Measurements from ENCODE around the gene SLC27A3. TPM values are rescaled to one million over a fixed set of nuclear protein-coding genes. Genes with fewer than 3 reads are reported as not detected.

Gene SLC27A3
- total RNA-seq, 1 donor from 2014 or later, result 5.1 TPM

DNA sequence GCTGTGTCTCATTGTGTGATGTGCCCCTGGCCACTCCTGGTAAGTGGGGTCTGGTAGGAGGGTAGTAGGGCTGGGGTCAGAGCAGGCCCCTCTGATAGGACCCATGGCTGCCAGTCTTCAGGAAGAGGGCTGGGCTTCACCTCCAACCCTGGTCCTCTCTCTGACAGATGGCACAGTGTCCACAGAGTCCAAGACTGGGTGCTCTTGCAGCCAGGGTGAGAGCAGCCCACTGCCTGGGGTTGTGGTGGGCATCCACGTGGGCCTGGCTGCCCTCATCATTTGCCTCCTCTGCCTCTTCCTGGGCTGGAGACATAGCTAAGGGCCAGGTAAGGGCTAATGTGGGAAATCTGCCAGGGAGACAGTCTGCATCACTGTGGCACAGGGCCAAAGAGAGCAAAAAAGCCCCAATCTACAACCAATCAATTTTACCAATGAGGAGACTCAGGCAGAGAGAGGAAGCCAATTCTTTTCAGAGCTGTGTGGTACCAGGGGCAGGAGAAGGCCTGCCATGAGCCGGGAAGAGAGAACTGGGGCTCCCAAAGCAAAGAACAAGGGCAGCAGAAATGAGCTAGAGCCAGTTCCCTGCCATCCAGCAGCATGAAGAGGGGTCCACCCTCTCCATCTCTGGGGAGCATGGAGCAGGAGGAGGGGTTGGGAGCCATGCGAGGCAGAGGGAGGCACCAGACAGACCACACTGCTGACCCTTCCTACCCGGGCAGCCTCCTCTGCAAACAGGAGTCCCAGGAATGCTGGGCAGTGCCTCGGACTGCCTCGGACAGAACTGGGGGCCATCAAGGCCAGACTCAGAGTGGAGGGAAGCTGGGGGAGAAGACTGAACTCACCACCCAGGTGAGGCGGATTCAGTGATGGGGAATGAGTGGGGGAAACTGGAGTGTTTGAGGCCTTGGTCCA lies 26.8 kb downstream of the SLC27A3 start:
- H3K4me3 ChIP-seq (ENCODE audit: low read depth, low read length), result no peak overlapping the region
- DNase-seq (ENCODE audit: low read depth), result no peak
- TF ChIP-seq, protein P1, sequence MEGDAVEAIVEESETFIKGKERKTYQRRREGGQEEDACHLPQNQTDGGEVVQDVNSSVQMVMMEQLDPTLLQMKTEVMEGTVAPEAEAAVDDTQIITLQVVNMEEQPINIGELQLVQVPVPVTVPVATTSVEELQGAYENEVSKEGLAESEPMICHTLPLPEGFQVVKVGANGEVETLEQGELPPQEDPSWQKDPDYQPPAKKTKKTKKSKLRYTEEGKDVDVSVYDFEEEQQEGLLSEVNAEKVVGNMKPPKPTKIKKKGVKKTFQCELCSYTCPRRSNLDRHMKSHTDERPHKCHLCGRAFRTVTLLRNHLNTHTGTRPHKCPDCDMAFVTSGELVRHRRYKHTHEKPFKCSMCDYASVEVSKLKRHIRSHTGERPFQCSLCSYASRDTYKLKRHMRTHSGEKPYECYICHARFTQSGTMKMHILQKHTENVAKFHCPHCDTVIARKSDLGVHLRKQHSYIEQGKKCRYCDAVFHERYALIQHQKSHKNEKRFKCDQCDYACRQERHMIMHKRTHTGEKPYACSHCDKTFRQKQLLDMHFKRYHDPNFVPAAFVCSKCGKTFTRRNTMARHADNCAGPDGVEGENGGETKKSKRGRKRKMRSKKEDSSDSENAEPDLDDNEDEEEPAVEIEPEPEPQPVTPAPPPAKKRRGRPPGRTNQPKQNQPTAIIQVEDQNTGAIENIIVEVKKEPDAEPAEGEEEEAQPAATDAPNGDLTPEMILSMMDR (conservative IDR thresholded peaks at IDR 0.05; ENCODE audit: low read depth, low read length), result no peak

DNA sequence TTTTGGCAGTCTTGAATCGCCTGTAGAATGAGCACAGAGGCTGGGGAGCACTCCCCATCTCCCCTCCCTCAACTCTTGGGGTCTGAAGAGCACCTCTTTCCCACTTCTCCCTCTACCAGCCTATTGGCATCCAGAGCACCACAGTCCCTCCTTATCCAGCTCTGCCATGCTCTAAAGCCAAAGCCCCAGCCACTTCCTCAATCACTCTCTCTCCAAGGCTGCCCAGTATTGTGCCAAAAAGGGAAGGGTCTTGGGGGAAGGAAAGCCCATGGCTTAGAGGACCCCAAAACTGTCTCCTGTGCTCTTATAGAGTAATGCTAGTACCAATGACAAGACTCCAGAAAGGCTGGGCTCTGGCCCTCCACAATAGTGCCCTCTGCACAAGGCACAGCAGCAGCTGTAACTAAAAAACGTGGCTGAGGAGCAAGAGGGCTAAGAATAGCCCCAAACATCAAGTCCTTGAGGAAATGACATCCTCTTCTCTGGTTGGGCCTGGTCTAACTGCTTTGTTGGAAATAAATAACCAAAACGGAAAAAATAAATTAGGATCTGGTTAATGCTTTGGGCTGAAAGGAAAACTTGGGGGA lies 28.4 kb downstream of the SLC27A3 start:
- TF ChIP-seq, protein P1 (conservative IDR thresholded peaks at IDR 0.05; ENCODE audit: low read depth, low read length), result no peak
- no peak overlapping the region for H3K4me3 ChIP-seq (ENCODE audit: low read depth, low read length)
- no peak for DNase-seq (ENCODE audit: low read depth)

DNA sequence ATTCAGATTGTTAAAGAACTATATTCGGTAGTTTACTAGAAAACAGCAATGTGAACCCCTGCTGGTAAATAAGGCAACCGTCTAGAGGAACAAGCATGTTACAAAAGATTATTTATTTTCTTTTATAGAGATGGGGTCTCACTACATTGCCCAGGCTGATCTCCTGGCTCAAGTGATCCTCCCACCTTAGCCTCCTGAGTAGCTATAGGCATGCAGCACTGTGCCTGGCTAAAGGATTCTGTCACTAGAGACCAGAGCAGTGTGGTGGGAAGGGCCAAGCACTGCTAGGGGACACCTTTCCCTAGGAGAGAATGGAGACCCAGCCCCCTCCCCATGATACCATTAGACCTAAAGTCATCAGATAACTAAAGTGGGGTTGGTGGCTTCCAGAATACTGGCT lies 28.9 kb downstream of the SLC27A3 start:
- no peak overlapping the region for H3K4me3 ChIP-seq (ENCODE audit: low read depth, low read length)
- DNase-seq (ENCODE audit: low read depth), result no peak
- TF ChIP-seq, protein P1 (conservative IDR thresholded peaks at IDR 0.05; ENCODE audit: low read depth, low read length), result no peak

DNA sequence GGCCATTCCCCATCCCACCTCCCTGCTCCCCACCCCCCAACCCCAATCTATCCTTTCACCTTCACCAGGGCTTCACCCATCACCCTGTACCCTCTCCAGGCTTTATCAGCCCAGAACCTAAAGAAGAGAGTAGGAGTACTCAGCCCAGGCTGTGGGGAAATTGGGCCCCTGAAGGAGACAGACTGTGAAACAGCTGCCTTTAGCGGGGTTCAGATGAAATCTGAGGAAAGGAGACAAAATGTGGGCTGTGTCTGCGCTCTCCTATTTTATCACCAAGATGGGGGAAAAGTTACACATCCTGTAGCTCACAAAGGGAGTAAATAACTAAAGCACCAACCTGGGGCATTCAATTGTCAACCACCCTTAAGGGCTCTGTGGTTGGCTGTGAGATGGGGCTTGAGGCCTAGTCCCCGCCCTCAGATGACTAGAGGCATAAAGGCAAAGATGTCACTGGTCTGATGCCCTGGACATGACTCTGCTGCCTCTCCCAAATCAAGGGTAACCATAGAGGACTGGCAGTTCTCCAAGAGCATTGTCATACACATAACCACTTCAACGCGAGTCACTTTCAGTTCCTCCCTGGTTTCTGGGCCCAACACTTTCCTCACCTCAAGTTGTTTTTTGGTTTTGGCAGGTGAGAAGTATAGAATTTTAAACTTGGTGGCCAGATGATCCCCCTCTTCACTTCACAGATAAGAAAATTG lies 30.0 kb downstream of the SLC27A3 start:
- TF ChIP-seq, protein P1 (conservative IDR thresholded peaks at IDR 0.05; ENCODE audit: low read depth, low read length), result no peak
- no peak overlapping the region for H3K4me3 ChIP-seq (ENCODE audit: low read depth, low read length)
- DNase-seq (ENCODE audit: low read depth), result no peak

DNA sequence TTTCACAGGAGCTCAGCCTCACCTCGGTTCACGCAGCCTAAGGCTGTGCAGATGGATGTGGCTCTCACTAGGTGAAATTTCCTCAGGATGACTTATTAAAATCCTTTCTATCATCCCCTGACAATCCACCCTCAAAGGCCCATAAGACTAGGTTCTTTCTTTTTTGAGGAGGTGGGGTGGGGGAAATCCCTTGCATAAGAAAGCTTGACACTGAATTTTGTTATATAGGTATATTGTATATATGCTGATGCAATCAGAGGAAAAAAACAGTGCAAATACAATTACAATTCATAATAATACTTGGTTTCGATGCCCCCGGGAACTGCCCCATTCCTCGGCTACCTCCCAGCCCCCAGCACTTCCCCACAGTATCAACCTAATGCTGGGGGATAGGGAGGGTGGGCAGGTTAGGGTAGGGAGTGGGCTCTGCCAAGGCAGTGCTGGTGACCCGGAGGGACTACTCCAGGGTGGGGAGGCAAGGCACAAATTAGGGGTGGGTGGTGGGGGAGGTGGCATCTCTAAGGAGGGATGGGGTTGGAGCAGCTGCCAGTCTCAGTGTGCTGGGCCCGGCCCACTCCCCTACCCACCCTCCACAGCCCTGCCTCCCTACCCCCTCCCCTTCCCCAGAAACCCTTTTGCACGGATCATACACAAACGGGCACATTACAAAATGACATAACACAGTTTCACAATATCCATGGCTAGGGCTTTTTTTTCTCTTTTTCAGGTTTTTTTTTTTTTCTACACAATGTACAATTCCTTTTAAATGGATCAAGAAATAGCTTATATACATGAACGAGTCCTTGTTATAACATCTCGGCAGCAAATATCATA lies 30.9 kb downstream of the SLC27A3 start:
- no peak for DNase-seq (ENCODE audit: low read depth)
- no peak overlapping the region for H3K4me3 ChIP-seq (ENCODE audit: low read depth, low read length)
- TF ChIP-seq, protein P1 (conservative IDR thresholded peaks at IDR 0.05; ENCODE audit: low read depth, low read length), result no peak

DNA sequence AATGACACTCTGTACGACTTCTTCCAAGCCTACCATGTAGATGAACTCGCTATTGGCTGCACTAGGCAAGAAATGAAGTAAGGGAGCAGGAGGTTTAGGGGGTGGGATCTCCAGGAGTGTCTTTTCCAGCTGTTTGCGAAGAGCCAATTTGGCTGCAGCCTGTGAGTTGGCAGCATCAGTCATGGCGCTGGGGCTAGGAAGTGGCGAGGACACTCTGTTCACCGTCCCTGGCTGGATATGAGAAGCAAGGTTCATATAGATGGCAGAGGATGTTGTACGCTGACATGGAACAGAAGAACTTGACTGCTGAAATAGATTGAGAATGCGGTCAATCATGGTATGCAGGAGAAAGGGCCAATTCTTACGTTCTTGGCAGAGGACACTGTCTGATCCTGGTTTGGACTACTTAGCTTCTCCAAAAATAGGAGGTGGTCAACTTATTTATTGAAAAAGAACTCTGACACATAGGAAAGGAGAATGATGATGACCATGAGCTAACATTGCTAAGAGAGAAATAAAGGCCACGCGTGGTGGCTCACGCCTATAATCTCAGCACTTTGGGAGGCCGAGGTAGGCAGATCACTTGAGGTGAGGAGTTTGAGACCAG lies 41.2 kb downstream of the SLC27A3 start:
- DNase-seq (ENCODE audit: low read depth), result no peak
- TF ChIP-seq, protein P1 (conservative IDR thresholded peaks at IDR 0.05; ENCODE audit: low read depth, low read length), result no peak
- H3K4me3 ChIP-seq (ENCODE audit: low read depth, low read length), result no peak overlapping the region
